Measurements from ENCODE around the gene ACSL3. TPM values are rescaled to one million over a fixed set of nuclear protein-coding genes. Genes with fewer than 3 reads are reported as not detected.
"Not testable (repeated sequence)": the region's sequence is repeated elsewhere in the genome, so short reads cannot be mapped to it uniquely, and the experiment has no call there.

ACSL3 gene
- total RNA-seq, 1 donor from 2014 or later: 91.5 TPM

GRCh38 chr2:222864296-222864695 is 3.5 kb downstream of the ACSL3 start:
- ATAC-seq: no peak
- Histone ChIP-seq H3K4me3 (no peak overlapping the region), H3K27ac (no peak overlapping the region), H3K4me1 (peaks cover 43% of the 10 kb centered on the region), H3K9me3 (no peaks in the 10 kb centered on the region), H3K27me3 (no peaks in the 10 kb centered on the region), H3K36me3 (no peaks in the 10 kb centered on the region)
- no peak for TF ChIP-seq CTCF (IDR thresholded peaks at IDR 0.05)
- intact Hi-C loops (cut with DNase I): no loop called here
- DNase-seq: no peak

GRCh38 chr2:222865301-222865700 is 4.5 kb downstream of the ACSL3 start:
- TF ChIP-seq CTCF (IDR thresholded peaks at IDR 0.05): no peak
- H3K4me3 ChIP-seq: no peak overlapping the region
- H3K27ac ChIP-seq: no peak overlapping the region
- intact Hi-C loops (cut with DNase I): no loop called here
- ATAC-seq (no peak), DNase-seq (no peak)
- peaks cover 53% of the 10 kb centered on the region for H3K4me1 ChIP-seq
- H3K36me3 ChIP-seq: no peaks in the 10 kb centered on the region
- no peaks in the 10 kb centered on the region for H3K9me3 ChIP-seq
- no peaks in the 10 kb centered on the region for H3K27me3 ChIP-seq

GRCh38 chr2:222866358-222866960 is 5.6 kb downstream of the ACSL3 start:
- Histone ChIP-seq H3K36me3 (no peaks in the 10 kb centered on the region), H3K4me1 (peaks cover 58% of the 10 kb centered on the region)

GRCh38 chr2:222868560-222869251 is 7.9 kb downstream of the ACSL3 start:
- peaks cover 53% of the 10 kb centered on the region for H3K4me1 ChIP-seq
- intact Hi-C loops (cut with DNase I); ATAC-seq; H3K36me3 ChIP-seq; H3K27me3 ChIP-seq; DNase-seq; H3K9me3 ChIP-seq; H3K27ac ChIP-seq; H3K4me3 ChIP-seq: not testable (repeated sequence)

More at GRCh38 chr2:222866358-222866960, 5.6 kb downstream of the ACSL3 start:
- H3K4me3 ChIP-seq: no peak overlapping the region
- H3K27me3 ChIP-seq: no peaks in the 10 kb centered on the region
- intact Hi-C loops (cut with DNase I): no loop called here
- ATAC-seq: no peak
- H3K27ac ChIP-seq: no peak overlapping the region
- no peak for DNase-seq
- no peaks in the 10 kb centered on the region for H3K9me3 ChIP-seq
- no peak for TF ChIP-seq CTCF (IDR thresholded peaks at IDR 0.05)

- no peak for TF ChIP-seq CTCF (IDR thresholded peaks at IDR 0.05)
- ATAC-seq (no peak), DNase-seq (no peak)
- Histone ChIP-seq H3K27me3 (no peaks in the 10 kb centered on the region), H3K9me3 (no peaks in the 10 kb centered on the region), H3K27ac (no peak overlapping the region), H3K36me3 (no peaks in the 10 kb centered on the region), H3K4me3 (no peak overlapping the region), H3K4me1 (peaks cover 48% of the 10 kb centered on the region)
- intact Hi-C loops (cut with DNase I): no loop called here
Observed at GRCh38 chr2:222869252-222869560, 8.4 kb downstream of the ACSL3 start.

GRCh38 chr2:222871291-222871690 is 10.5 kb downstream of the ACSL3 start:
- Histone ChIP-seq H3K4me1 (peaks cover 31% of the 10 kb centered on the region), H3K27me3 (no peaks in the 10 kb centered on the region), H3K4me3 (no peak overlapping the region), H3K27ac (no peak overlapping the region), H3K36me3 (no peaks in the 10 kb centered on the region), H3K9me3 (no peaks in the 10 kb centered on the region)
- no peak for TF ChIP-seq CTCF (IDR thresholded peaks at IDR 0.05)
- DNase-seq: no peak
- intact Hi-C loops (cut with DNase I): no loop called here
- ATAC-seq: no peak

All from upper lobe of right lung (tissue), 1 donor.